ENCODE measurements around the gene CPNE1. TPM values are rescaled to one million over a fixed set of nuclear protein-coding genes. Genes with fewer than 3 reads are reported as not detected.

CPNE1 gene
- total RNA-seq, 1 experiment from 2014 or later, result 222 TPM

GRCh38 chr20:35635652-35636051, 29.0 kb downstream of the CPNE1 start:
- Histone ChIP-seq H3K9me3 (ENCODE audit: low read length) (no peaks in the 10 kb centered on the region), H3K4me2 (ENCODE audit: low read length) (no peak overlapping the region), H3K36me3 (ENCODE audit: low read depth, low read length) (peaks cover 23% of the 10 kb centered on the region; the same call in 1 of the 2 replicates), H4K20me1 (ENCODE audit: low read length) (no peaks in the 10 kb centered on the region), H2AFZ (ENCODE audit: low read length) (no peak overlapping the region), H3K4me1 (ENCODE audit: insufficient read depth, low read length) (no peaks in the 10 kb centered on the region), H3K79me2 (ENCODE audit: low read length) (peaks cover 53% of the 10 kb centered on the region), H3K9me2 (replicated peaks; ENCODE audit: low read length) (no peaks in the 10 kb centered on the region), H3K27me3 (ENCODE audit: low read length) (no peaks in the 10 kb centered on the region), H3K4me3 (ENCODE audit: low read length) (no peak overlapping the region), H3F3A (ENCODE audit: low read length, unreplicated experiment) (no peaks in the 10 kb centered on the region), H3K9ac (ENCODE audit: low read length) (no peak overlapping the region), H3K27ac (ENCODE audit: low read length) (no peak overlapping the region)
- no peak for TF ChIP-seq EZH2phosphoT487 (IDR thresholded peaks at IDR 0.05; ENCODE audit: borderline replicate concordance, low read length)
- TF ChIP-seq EZH2 (IDR thresholded peaks at IDR 0.05; ENCODE audit: low read length, unreplicated experiment), result no peak
- no peak for TF ChIP-seq CTCF (conservative IDR thresholded peaks at IDR 0.05; ENCODE audit: low read depth, low read length)
- CTCF ChIA-PET, result no interaction called here
- DNase-seq, result no peak
- intact Hi-C loops (cut with micrococcal nuclease), result no loop called here
- ATAC-seq, result no peak
- POLR2A ChIA-PET (ENCODE audit: unreplicated experiment), result no interaction called here
- no TSS peak for BruUV-seq (replicated peaks)

GRCh38 chr20:35632539-35633115, 32.1 kb downstream of the CPNE1 start:
- intact Hi-C loops (cut with micrococcal nuclease), result no loop called here
- no peak overlapping the region for H3K27ac ChIP-seq (ENCODE audit: low read length)
- DNase-seq (no peak), ATAC-seq (no peak)
- H3K9me2 ChIP-seq (replicated peaks; ENCODE audit: low read length), result no peaks in the 10 kb centered on the region
- ChIA-PET CTCF (no interaction called here), POLR2A (ENCODE audit: unreplicated experiment) (no interaction called here)
- H3K9ac ChIP-seq (ENCODE audit: low read length), result no peak overlapping the region
- no peak overlapping the region for H3K4me2 ChIP-seq (ENCODE audit: low read length)
- H2AFZ ChIP-seq (ENCODE audit: low read length), result no peak overlapping the region
- BruUV-seq (replicated peaks), result no TSS peak
- H4K20me1 ChIP-seq (ENCODE audit: low read length), result no peaks in the 10 kb centered on the region
- no peak for TF ChIP-seq CTCF (conservative IDR thresholded peaks at IDR 0.05; ENCODE audit: low read depth, low read length)
- TF ChIP-seq EZH2phosphoT487 (IDR thresholded peaks at IDR 0.05; ENCODE audit: borderline replicate concordance, low read length), result no peak
- TF ChIP-seq EZH2 (IDR thresholded peaks at IDR 0.05; ENCODE audit: low read length, unreplicated experiment), result no peak
- peaks cover 25% of the 10 kb centered on the region for H3K79me2 ChIP-seq (ENCODE audit: low read length)
- H3F3A ChIP-seq (ENCODE audit: low read length, unreplicated experiment), result no peaks in the 10 kb centered on the region
- no peaks in the 10 kb centered on the region for H3K27me3 ChIP-seq (ENCODE audit: low read length)
- H3K4me3 ChIP-seq (ENCODE audit: low read length), result no peak overlapping the region
- H3K4me1 ChIP-seq (ENCODE audit: insufficient read depth, low read length), result no peaks in the 10 kb centered on the region
- peaks cover 38% of the 10 kb centered on the region for H3K36me3 ChIP-seq (ENCODE audit: low read depth, low read length)
- no peaks in the 10 kb centered on the region for H3K9me3 ChIP-seq (ENCODE audit: low read length)

GRCh38 chr20:35630636-35631035, 34.1 kb downstream of the CPNE1 start:
- H3K9me2 ChIP-seq (replicated peaks; ENCODE audit: low read length), result no peaks in the 10 kb centered on the region
- H3K79me2 ChIP-seq (ENCODE audit: low read length), result peaks cover 5% of the 10 kb centered on the region
- no TSS peak for BruUV-seq (replicated peaks)
- no peak for ATAC-seq
- ChIA-PET POLR2A (ENCODE audit: unreplicated experiment) (no interaction called here), CTCF (no interaction called here)
- H3K27ac ChIP-seq (ENCODE audit: low read length), result no peak overlapping the region
- H3K9ac ChIP-seq (ENCODE audit: low read length), result no peak overlapping the region
- no peaks in the 10 kb centered on the region for H3K9me3 ChIP-seq (ENCODE audit: low read length)
- H2AFZ ChIP-seq (ENCODE audit: low read length), result no peak overlapping the region
- peaks cover 9% of the 10 kb centered on the region for H3K4me1 ChIP-seq (ENCODE audit: insufficient read depth, low read length)
- intact Hi-C loops (cut with micrococcal nuclease), result no loop called here
- H3F3A ChIP-seq (ENCODE audit: low read length, unreplicated experiment), result no peaks in the 10 kb centered on the region
- H3K4me2 ChIP-seq (ENCODE audit: low read length), result no peak overlapping the region
- DNase-seq, result no peak
- TF ChIP-seq EZH2phosphoT487 (IDR thresholded peaks at IDR 0.05; ENCODE audit: borderline replicate concordance, low read length) (no peak), CTCF (conservative IDR thresholded peaks at IDR 0.05; ENCODE audit: low read depth, low read length) (no peak), EZH2 (IDR thresholded peaks at IDR 0.05; ENCODE audit: low read length, unreplicated experiment) (no peak)
- H3K27me3 ChIP-seq (ENCODE audit: low read length), result no peaks in the 10 kb centered on the region
- H3K36me3 ChIP-seq (ENCODE audit: low read depth, low read length), result peaks cover 53% of the 10 kb centered on the region
- no peak overlapping the region for H3K4me3 ChIP-seq (ENCODE audit: low read length)
- no peaks in the 10 kb centered on the region for H4K20me1 ChIP-seq (ENCODE audit: low read length)
